ENCODE measurements around the gene TMEM51. TPM values are rescaled to one million over a fixed set of nuclear protein-coding genes. Genes with fewer than 3 reads are reported as not detected.

The TMEM51 gene
- total and polyA plus RNA-seq, 2 donors (not counting 1 experiment from before 2014, with no cell fraction given): 0.06 to 0.30 TPM

GRCh38 chr1:15120251-15120945, 33.1 kb upstream of the TMEM51 start:
- WGBS (ENCODE audit: insufficient coverage): 89% methylated on average over 9 of the region's 13 CpGs
- intact Hi-C loops (cut with micrococcal nuclease): no loop called here

More at GRCh38 chr1:15120251-15120945, 33.1 kb upstream of the TMEM51 start:
- peaks cover 7% of the 10 kb centered on the region for H3K27me3 Mint-ChIP-seq
- CTCF ChIA-PET: interaction anchor here (2.9 kb wide), 1 partner anchor 8 kb away, joined by 7 read pairs; no protein-coding TSS in a partner anchor
- POLR2A ChIA-PET: no interaction called here
- TF ChIP-seq EZH2 (IDR thresholded peaks at IDR 0.05; ENCODE audit: borderline replicate concordance, insufficient read depth, low read depth, low read length, poor library complexity, severe bottlenecking) (no peak), CTCF (IDR thresholded peaks at IDR 0.05) (no peak)
- H3K27ac Mint-ChIP-seq: no peak overlapping the region
- peaks cover 0 to 7% (median 0%) of the 10 kb centered on the region in 4 experiments for H3K27me3 ChIP-seq (replicated peaks in 1 of 4; ENCODE audit: control extremely low read depth in 1 of 4, control insufficient read depth in 3 of 4, insufficient read depth in 4 of 4, low read length in 3 of 4)
- no peaks in the 10 kb centered on the region for H3K4me1 Mint-ChIP-seq
- H4K20me1 ChIP-seq (ENCODE audit: control insufficient read depth, insufficient read depth, low read length, poor library complexity, severe bottlenecking): no peaks in the 10 kb centered on the region
- no peak overlapping the region for H3K9ac ChIP-seq (ENCODE audit: low read length)
- no peak overlapping the region for H3K4me3 Mint-ChIP-seq
- no peak overlapping the region for H2AFZ ChIP-seq (ENCODE audit: insufficient read depth, low read depth, low read length, poor library complexity, severe bottlenecking)
- H3K9me3 ChIP-seq (ENCODE audit: control extremely low read depth in 1 of 3, control insufficient read depth in 2 of 3, insufficient read depth in 1 of 3, low read length in 2 of 3): peaks cover 0 to 5% (median 0%) of the 10 kb centered on the region in 3 donors
- H3K36me3 ChIP-seq (replicated peaks in 1 of 2; ENCODE audit: control extremely low read depth in 1 of 2, control insufficient read depth in 1 of 2, extremely low read depth in 1 of 2, insufficient read depth in 2 of 2, low read length in 1 of 2): no peaks in the 10 kb centered on the region
- ATAC-seq (ENCODE audit: low read depth) (no peak), DNase-seq (no peak)
- H3K4me2 ChIP-seq (replicated peaks; ENCODE audit: low read depth, low read length, poor library complexity, severe bottlenecking): no peak overlapping the region
- H3K4me3 ChIP-seq (ENCODE audit: control extremely low read depth in 1 of 5, extremely low read depth in 1 of 5, insufficient read depth in 1 of 5, low read depth in 2 of 5, low read length in 4 of 5): no peak overlapping the region
- no peaks in the 10 kb centered on the region for H3K4me1 ChIP-seq (ENCODE audit: control insufficient read depth in 2 of 2, insufficient read depth in 2 of 2, low read length in 2 of 2)
- H3K27ac ChIP-seq (ENCODE audit: low read length in 2 of 2): no peak overlapping the region
- no peaks in the 10 kb centered on the region for H3K9me3 Mint-ChIP-seq (ENCODE audit: insufficient read depth)
- H3K79me2 ChIP-seq (ENCODE audit: control insufficient read depth, insufficient read depth, low read length): no peaks in the 10 kb centered on the region
